HEK293T (cell line): ENCODE measurements around the gene KRT13.

Source experiments
- CTCF ChIA-PET: fragments of 350-600 bp; formaldehyde crosslinking; extraction: SDS; loops from one replicate; lab custom pipeline; 2021; ENCODE audit warnings: antibody characterized with exemption, inconsistent platforms; lab: Yijun Ruan, JAX
- POLR2A ChIA-PET: fragments of 350-600 bp; formaldehyde crosslinking; extraction: SDS; loops from one replicate; lab custom pipeline; 2020; ENCODE audit warnings: antibody characterized with exemption, inconsistent platforms; lab: Yijun Ruan, JAX
- DNase-seq: peaks from one replicate; pipeline ENCODE4 v3.0.0; 2012; ENCODE audit warnings: mixed read lengths; ENCODE audit errors: extremely low spot score
- ARNT ChIP-seq: fragments of 450-650 bp; IDR thresholded peaks from 2 replicates; pipeline ENCODE4 v1.6.1; 2017; ENCODE audit warnings: mild to moderate bottlenecking
- BHLHE40 ChIP-seq: fragments of 450-650 bp; IDR thresholded peaks from 2 replicates; pipeline ENCODE4 v1.6.1; 2016; ENCODE audit warnings: mild to moderate bottlenecking, moderate library complexity, borderline replicate concordance
- CTBP1 ChIP-seq: fragments of 450-650 bp; IDR thresholded peaks from 2 replicates; pipeline ENCODE4 v1.6.1; 2016; ENCODE audit warnings: borderline replicate concordance
- ELF4 ChIP-seq: fragments of 450-650 bp; IDR thresholded peaks from 2 replicates; pipeline ENCODE4 v1.6.1; 2017; ENCODE audit warnings: antibody characterized with exemption
- FOXA1 ChIP-seq: fragments of 450-650 bp; IDR thresholded peaks from 2 replicates; pipeline ENCODE4 v1.6.1; 2016; ENCODE audit warnings: mild to moderate bottlenecking
- FOXK2 ChIP-seq: fragments of 450-650 bp; IDR thresholded peaks from 2 replicates; pipeline ENCODE4 v1.6.1; 2016; ENCODE audit warnings: mild to moderate bottlenecking
- FOXM1 ChIP-seq: fragments of 450-650 bp; IDR thresholded peaks from 2 replicates; pipeline ENCODE4 v1.6.1; 2017; ENCODE audit warnings: mild to moderate bottlenecking, borderline replicate concordance
- HDGF ChIP-seq: fragments of 450-650 bp; IDR thresholded peaks from 2 replicates; pipeline ENCODE4 v1.6.1; 2017; ENCODE audit warnings: antibody characterized with exemption, borderline replicate concordance
- L3MBTL2 ChIP-seq: fragments of 450-650 bp; conservative IDR thresholded peaks from 2 replicates; pipeline ENCODE4 v1.6.1; 2016; ENCODE audit warnings: mild to moderate bottlenecking
- LEF1 ChIP-seq: fragments of 450-650 bp; IDR thresholded peaks from 2 replicates; pipeline ENCODE4 v1.6.1; 2017; ENCODE audit warnings: mild to moderate bottlenecking, borderline replicate concordance
- NFRKB ChIP-seq: fragments of 450-650 bp; IDR thresholded peaks from 2 replicates; pipeline ENCODE4 v1.6.1; 2016; ENCODE audit warnings: mild to moderate bottlenecking, moderate library complexity
- SP1 ChIP-seq: fragments of 450-650 bp; IDR thresholded peaks from 2 replicates; pipeline ENCODE4 v1.6.1; 2017
- SUZ12 ChIP-seq: fragments of 450-650 bp; IDR thresholded peaks from 2 replicates; pipeline ENCODE4 v1.6.1; 2016; ENCODE audit warnings: mild to moderate bottlenecking
- TARDBP ChIP-seq: fragments of 450-650 bp; IDR thresholded peaks from 2 replicates; pipeline ENCODE4 v1.6.1; 2016
- ZNF384 ChIP-seq: fragments of 450-650 bp; IDR thresholded peaks from 2 replicates; pipeline ENCODE4 v1.6.1; 2016
- TF ChIP-seq, protein P1 (sequence below): fragments of 450-650 bp; IDR thresholded peaks from 2 replicates; pipeline ENCODE4 v1.6.1; 2016

Gene KRT13

DNA sequence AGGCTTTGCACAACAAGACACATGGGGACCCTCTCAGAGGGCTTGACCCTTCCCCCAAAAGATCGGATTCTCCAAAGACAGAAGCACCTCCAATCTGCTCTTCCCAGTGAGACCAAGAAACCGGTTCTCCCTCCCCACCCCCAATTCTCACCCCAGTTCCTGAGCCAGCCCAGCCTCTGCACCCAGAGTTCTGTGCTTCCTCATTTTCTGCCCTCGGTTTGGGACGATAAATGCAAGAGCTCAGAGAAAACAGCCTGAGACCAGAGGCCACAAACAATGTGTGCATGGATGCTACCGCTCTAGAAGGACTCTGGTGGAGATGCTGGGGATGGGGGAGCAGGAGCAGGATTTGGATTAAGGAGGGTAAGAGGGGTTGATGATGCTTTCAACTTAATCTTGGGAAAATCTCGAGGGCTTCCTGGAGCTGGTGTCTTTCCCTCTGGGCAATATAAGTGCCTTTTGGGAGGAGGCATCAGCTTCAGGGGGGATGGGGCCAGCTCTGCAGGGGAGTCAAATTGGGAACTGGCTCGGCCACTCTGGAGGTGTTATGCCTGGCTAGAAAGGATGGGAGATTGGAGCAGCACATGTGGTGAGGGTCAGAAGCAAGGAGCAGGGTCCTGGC is 7.2 kb upstream of the KRT13 start:
- ChIA-PET CTCF (interaction anchor here (0.5 kb wide), 1 partner anchor 1478 kb away, joined by 3 read pairs; no protein-coding TSS in a partner anchor), POLR2A (interaction anchor here (1.0 kb wide), 1 partner anchor 12 kb away, joined by 3 read pairs; no protein-coding TSS in a partner anchor)
- TF ChIP-seq L3MBTL2 (no peak), TARDBP (no peak), NFRKB (no peak), FOXK2 (no peak), ZNF384 (no peak), BHLHE40 (no peak)
- no peak for DNase-seq

DNA sequence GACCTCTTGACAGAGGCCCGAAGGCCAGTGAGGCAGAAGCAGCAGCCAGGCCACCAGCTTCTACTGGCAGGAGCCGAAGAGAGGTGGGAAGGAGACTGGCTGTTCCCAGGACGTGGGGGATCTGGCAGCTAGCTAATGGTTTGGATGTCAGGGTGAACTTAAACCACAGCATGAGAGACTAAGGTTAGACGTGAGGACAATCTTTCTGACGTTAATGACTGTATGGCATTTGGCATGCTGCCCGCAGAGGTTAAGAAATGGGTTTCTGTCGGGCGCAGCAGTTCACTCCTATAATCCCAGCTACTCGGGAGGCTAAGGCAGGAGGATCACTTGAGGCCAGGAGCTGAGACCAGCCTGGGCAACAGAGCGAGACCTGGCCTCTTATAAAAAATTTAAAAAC is 6.3 kb upstream of the KRT13 start:
- no peak for DNase-seq
- POLR2A ChIA-PET, result no interaction called here
- TF ChIP-seq LEF1 (no peak), FOXK2 (no peak), NFRKB (no peak), FOXM1 (no peak), ARNT (no peak)
- TF ChIP-seq, protein P1, sequence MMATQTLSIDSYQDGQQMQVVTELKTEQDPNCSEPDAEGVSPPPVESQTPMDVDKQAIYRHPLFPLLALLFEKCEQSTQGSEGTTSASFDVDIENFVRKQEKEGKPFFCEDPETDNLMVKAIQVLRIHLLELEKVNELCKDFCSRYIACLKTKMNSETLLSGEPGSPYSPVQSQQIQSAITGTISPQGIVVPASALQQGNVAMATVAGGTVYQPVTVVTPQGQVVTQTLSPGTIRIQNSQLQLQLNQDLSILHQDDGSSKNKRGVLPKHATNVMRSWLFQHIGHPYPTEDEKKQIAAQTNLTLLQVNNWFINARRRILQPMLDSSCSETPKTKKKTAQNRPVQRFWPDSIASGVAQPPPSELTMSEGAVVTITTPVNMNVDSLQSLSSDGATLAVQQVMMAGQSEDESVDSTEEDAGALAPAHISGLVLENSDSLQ, result no peak
- CTCF ChIA-PET, result no interaction called here

DNA sequence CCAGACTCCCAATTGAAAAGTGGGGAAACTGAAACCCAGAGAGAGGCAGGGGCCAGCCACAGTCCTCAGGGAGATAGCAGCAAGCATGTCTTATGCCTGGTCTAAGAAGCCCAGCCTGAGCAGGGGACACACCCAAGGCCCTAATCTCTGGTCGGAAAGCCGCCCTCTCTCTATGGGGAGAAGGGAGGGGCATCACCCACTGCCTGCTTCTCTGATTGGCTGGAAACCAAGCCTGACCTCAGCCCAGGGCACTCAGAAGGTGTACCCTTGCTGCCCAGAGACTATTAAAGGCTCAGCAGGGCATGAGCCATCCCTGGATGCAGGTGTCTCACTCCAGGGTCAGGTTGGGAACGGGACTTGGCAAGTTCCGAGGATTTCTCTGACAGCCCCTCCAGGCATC is 5.7 kb upstream of the KRT13 start:
- DNase-seq, result no peak
- POLR2A ChIA-PET, result no interaction called here
- TF ChIP-seq CTBP1 (no peak), HDGF (no peak)
- CTCF ChIA-PET, result interaction anchor here (1.0 to 1.4 kb wide), 2 partner anchors 37 to 38 kb away, joined by 3 to 4 read pairs; no protein-coding TSS in a partner anchor

DNA sequence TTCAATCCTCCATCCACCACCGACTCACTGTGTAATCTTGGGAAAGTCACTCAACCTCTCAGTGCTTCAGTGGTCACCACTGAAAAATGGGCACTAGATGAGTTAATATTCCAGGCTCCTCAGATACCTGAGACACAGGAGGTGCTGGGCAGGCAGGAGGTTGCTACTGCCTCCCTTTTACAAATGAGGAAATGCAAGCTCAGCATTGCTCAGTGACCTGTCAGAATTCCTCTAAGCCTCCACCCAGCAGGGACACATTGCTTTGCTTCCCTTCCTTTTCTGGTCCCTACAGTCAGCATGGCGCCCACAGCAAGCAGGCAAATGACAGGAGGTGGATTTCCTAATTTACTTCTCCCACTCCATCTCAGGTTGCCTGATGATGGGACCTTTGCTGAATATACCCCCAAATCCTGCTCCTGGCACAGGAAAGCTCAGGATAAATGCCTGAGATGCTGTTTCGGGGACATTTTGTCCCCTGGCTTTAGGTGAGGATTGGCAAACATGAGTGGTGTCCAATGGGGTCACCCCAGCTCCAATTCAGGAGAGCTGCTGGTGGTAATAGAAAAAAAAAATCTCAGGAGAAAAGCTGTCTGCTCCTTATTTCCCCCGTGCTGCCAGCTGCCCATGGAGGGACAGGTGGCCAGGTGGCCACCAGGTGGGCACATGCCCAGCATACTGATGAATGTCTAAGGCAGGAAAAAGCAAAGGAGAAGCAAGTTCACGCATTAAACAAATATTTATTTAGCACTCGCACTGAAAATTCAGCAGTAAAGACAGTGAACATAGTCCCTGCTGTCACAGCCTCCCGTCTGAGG is 5.0 kb upstream of the KRT13 start:
- TF ChIP-seq BHLHE40 (no peak), HDGF (no peak), NFRKB (no peak), ELF4 (no peak), SUZ12 (no peak), FOXM1 (no peak), ARNT (no peak), FOXA1 (no peak), CTBP1 (no peak), ZNF384 (no peak), SP1 (no peak), LEF1 (no peak), FOXK2 (no peak), TARDBP (no peak), L3MBTL2 (no peak)
- TF ChIP-seq, protein P1, result no peak
- ChIA-PET CTCF (interaction anchor here (1.0 to 1.4 kb wide), 2 partner anchors 38 to 39 kb away, joined by 3 to 4 read pairs; no protein-coding TSS in a partner anchor), POLR2A (no interaction called here)
- no peak for DNase-seq

DNA sequence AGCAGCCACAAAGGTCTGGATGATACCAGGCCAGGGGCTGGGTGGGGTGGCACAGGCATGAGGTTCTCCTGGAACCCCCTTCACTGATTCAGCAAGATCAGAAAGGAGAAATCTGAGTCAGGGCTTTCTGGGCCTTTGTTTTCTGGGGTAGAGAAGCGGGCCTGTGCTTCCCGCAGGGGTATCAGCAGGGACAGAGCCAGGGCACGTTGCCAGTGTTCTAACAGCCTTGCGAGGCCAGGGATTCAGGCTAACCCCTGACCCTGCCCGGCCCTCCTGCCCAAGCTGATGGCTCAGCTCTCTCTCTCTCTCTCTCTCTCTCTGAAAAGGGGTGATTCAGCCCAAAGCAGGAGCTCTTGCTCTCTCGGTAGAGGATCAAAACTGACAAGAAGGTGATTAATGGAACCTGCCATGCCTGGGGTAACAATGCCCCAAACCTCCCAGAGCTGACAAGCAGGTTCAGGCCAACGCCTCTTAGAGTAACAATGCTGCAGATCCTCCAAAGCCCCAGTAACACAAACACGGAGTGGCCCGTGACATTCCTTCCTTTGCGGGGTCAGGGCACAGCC is 2.0 kb upstream of the KRT13 start:
- DNase-seq, result no peak
- ChIA-PET POLR2A (no interaction called here), CTCF (interaction anchor here (1.0 to 1.4 kb wide), 3 partner anchors 14 to 156 kb away, joined by 3 to 5 read pairs (median 3); no protein-coding TSS in a partner anchor)
- no peak for TF ChIP-seq TARDBP

DNA sequence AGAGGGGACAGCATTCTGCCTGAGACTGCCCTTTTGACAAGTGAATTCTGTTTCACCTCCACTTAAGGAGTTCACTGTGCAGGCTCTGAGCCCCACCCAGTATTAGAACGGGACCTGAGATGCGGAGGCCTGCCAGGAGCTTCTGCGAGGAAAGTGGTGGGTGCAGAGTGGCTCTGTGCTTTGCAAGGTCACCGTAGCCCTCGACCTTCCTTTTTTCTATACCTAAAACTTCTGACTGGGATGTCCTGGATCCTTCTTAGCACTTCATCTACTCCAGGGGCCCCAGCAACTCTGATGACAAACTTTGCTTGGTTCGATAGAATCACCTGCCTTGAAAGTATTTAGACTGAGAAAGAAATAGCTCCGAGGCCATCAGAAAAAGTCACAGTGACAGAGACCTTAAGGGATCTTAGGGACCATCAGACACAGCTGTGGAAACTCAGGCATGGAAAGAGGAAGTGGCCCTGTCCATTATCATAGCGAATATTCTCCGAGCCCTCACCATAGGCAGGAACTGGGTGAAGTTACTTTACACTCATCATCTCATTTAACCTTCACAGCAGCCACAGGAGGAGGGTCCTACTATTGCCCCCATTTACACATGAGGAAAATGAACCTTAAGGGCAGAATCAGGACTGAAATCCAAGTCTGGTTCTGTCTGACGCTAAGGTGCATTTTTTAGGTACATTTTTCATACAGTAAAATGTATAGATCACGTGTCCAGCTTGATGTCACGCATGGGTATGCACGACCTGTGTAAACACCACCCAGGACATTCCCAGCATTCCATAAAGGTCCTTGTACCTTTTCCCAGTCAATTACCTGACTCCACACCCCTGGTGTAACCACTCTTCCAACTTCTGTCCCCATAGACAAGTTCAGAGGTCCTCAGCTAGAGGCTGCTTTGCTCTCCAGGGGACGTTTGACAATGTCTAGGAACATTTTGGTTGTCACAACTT is 676 bp upstream of the KRT13 start:
- POLR2A ChIA-PET, result interaction anchor here (1.0 to 1.3 kb wide), 2 partner anchors 10 to 182 kb away, joined by 3 read pairs; no protein-coding TSS in a partner anchor
- no peak for DNase-seq
- CTCF ChIA-PET, result interaction anchor here (0.8 to 1.4 kb wide), 3 partner anchors 10 to 43 kb away, joined by 3 to 5 read pairs (median 4); partner anchors contain the start of gene KRT15

More for the DNA sequence above, 676 bp upstream of the KRT13 start:
- TF ChIP-seq FOXA1 (no peak), FOXK2 (no peak), ARNT (no peak), TARDBP (no peak), SP1 (no peak), FOXM1 (no peak), CTBP1 (no peak), L3MBTL2 (no peak), ZNF384 (no peak), LEF1 (no peak), BHLHE40 (no peak), SUZ12 (no peak), HDGF (no peak), NFRKB (no peak)
- TF ChIP-seq, protein P1, result no peak
